Activated T-cell treated with anti-CD3 and anti-CD28 coated beads, Interleukin-2, amount 50 U/mL, for 72 hours (primary cell): ENCODE results near the gene EIF4B. TPM values are rescaled to one million over a fixed set of nuclear protein-coding genes. Genes with fewer than 3 reads are reported as not detected.

Source experiments
- ATAC-seq, 2 donors: fragments of 150-1000 bp; cut with Tn5 transposase; replicated peaks in 1 of 2; 2 replicates each; pipeline ENCODE4 v1.10.0; 2021; ENCODE audit warnings: moderate library complexity in 2 of 2, mild to moderate bottlenecking in 1 of 2
- DNase-seq, 2 donors: peaks; one replicate each; pipeline ENCODE4 v3.0.0; 2021 to 2022; ENCODE audit warnings: mixed read lengths in 1 of 2
- H3K27ac Mint-ChIP-seq: one replicate; pipeline ENCODE4 v1.8.0; 2022; ENCODE audit warnings: mild to moderate bottlenecking, moderate library complexity, mixed read lengths
- H3K27me3 Mint-ChIP-seq: one replicate; pipeline ENCODE4 v1.8.0; 2022; ENCODE audit warnings: low read depth, mixed read lengths
- H3K36me3 Mint-ChIP-seq, 2 donors: one replicate each; pipeline ENCODE4 v1.8.0; 2022; ENCODE audit warnings: mixed read lengths in 2 of 2, mild to moderate bottlenecking in 1 of 2; ENCODE audit not compliant: insufficient read depth in 2 of 2
- H3K4me1 Mint-ChIP-seq: one replicate; pipeline ENCODE4 v1.8.0; 2022; ENCODE audit warnings: low read depth, mixed read lengths
- H3K4me3 Mint-ChIP-seq, 2 donors: one replicate each; pipeline ENCODE4 v1.8.0; 2022; ENCODE audit warnings: mild to moderate bottlenecking in 2 of 2, mixed read lengths in 2 of 2, moderate library complexity in 2 of 2
- H3K9me3 Mint-ChIP-seq, 2 donors: one replicate each; pipeline ENCODE4 v1.8.0; 2022; ENCODE audit warnings: mixed read lengths in 2 of 2
- total RNA-seq, 2 donors: library from RNA; stranded (reverse); gene quantifications; one replicate each; pipeline ENCODE4 v1.2.3, GENCODE V29; 2022

EIF4B gene, protein sequence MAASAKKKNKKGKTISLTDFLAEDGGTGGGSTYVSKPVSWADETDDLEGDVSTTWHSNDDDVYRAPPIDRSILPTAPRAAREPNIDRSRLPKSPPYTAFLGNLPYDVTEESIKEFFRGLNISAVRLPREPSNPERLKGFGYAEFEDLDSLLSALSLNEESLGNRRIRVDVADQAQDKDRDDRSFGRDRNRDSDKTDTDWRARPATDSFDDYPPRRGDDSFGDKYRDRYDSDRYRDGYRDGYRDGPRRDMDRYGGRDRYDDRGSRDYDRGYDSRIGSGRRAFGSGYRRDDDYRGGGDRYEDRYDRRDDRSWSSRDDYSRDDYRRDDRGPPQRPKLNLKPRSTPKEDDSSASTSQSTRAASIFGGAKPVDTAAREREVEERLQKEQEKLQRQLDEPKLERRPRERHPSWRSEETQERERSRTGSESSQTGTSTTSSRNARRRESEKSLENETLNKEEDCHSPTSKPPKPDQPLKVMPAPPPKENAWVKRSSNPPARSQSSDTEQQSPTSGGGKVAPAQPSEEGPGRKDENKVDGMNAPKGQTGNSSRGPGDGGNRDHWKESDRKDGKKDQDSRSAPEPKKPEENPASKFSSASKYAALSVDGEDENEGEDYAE
- 100 to 1,000 TPM; 622 to 633 TPM for total RNA-seq

DNA sequence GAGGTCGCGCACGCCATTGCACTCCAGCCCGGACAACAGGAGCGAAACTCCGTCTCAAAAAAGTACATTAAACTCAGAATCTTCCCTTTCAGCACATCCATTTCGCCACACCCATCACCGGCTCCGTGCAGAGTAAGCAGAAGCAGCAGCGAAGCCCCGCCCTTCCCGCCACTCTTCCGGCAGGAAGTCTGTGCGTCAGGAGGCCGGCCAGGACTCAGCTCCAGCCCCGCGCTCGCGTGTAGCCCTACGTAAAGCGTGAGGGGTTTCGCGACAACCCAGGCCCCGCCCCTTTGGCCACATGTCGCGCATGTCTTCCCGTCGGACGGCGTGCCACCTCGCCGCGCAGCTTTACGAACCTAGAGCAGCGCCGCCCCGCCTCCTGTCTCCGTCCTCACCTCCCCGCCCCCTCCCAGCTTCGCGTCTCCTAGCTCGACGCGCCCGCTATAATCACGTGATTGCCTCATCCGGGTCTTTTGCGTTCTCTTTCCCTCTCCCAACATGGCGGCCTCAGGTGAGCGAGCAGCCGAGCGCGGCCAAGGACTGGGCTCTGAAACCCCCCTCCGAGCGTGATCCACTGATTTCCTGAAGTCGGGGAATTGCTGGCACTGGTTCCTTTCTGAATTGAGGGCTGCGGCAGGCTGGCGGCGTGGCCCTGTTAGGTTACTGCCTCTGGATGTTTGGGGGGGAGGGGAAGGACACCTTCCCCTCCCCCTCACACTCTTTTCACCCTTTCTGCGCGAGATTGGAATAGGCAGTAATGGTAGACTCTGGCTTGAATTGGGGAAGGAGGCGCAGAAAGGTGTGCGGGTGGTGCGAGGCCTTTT lies at the start of gene EIF4B:
Gene EIF4B, plus strand, starts transcription at position 471 of the 824 bp plus-strand sequence. Its CDS starts 28 bp downstream, at position 499.
- Mint-ChIP-seq H3K4me3 (peak within 1 kb of the TSS; percentile 92 to 97), H3K4me1 (peaks cover 55% of the 10 kb centered on the region), H3K36me3 (peaks cover 5 to 24% of the 10 kb centered on the region in 2 donors), H3K9me3 (no peaks in the 10 kb centered on the region), H3K27me3 (no peaks in the 10 kb centered on the region), H3K27ac (peak within 1 kb of the TSS; percentile 92)
- peak; percentile 94 to 95 for ATAC-seq
- peak; percentile 99 to 100 for DNase-seq

DNA sequence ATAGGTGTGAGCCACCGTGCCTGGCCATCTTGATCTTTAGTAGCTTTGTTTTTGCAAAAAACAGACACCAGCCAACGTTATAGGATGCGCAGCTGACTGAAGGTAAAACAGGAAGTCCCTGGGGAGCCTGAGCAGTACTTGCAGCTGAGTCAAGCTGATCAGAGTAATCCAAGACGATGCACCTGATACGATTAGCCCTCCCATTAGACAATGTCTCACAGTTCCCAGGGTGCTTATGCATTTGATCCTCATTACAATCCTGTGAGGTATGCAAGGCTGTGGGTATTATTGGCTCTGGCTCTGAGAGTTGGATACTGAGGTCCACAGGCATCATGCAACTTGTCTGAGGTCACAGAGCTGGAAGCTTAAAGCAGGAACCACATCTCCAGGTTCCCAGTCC lies 49.3 kb upstream of the EIF4B start:
- ATAC-seq (no peak), DNase-seq (no peak)
- no peak overlapping the region for H3K27ac Mint-ChIP-seq
- no peaks in the 10 kb centered on the region for H3K36me3 Mint-ChIP-seq
- no peaks in the 10 kb centered on the region for H3K27me3 Mint-ChIP-seq
- H3K4me3 Mint-ChIP-seq: no peak overlapping the region
- H3K4me1 Mint-ChIP-seq: no peaks in the 10 kb centered on the region
- no peaks in the 10 kb centered on the region for H3K9me3 Mint-ChIP-seq

DNA sequence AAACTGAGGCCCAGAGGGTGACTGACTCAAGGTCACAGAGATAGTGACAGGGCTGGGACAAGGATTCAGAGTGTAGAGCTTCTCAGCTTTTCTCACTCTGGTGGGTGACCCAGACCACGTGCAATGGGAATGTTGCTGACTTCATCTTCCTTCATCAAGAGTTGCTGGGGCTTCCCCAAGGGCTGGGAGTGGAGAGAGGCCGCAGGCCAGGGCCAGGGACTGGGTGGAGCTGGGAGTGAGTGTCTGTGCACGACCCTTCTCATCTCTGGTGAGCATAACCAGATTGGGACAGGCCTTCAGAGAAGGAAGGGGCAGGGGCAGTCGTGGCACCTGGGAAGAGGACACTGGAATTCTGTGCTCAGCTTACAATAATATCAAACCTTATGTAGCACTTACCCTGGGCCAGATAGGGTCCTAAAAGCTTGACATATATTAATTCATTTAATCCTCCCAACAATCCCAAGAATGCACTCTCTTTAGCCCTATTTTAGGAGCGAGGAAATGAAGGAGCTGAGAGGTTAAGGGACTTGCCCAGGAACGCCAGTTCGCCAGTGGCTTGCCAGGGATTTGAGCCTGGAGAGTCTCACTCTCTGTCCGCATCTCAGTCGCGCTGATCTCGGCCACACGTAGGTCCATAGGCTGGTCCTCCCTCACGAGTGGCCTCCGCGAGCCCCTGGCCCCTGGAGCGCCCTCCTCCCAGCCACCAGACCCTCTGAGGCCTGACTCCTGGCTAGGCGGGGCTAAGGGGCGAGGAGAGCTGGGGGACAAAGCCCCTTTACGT lies 41.5 kb upstream of the EIF4B start:
- no peak overlapping the region for H3K4me3 Mint-ChIP-seq
- H3K4me1 Mint-ChIP-seq: no peaks in the 10 kb centered on the region
- no peak overlapping the region for H3K27ac Mint-ChIP-seq
- no peak for DNase-seq
- H3K9me3 Mint-ChIP-seq: no peaks in the 10 kb centered on the region
- ATAC-seq: no peak
- peaks cover 11% of the 10 kb centered on the region for H3K27me3 Mint-ChIP-seq
- no peaks in the 10 kb centered on the region for H3K36me3 Mint-ChIP-seq

DNA sequence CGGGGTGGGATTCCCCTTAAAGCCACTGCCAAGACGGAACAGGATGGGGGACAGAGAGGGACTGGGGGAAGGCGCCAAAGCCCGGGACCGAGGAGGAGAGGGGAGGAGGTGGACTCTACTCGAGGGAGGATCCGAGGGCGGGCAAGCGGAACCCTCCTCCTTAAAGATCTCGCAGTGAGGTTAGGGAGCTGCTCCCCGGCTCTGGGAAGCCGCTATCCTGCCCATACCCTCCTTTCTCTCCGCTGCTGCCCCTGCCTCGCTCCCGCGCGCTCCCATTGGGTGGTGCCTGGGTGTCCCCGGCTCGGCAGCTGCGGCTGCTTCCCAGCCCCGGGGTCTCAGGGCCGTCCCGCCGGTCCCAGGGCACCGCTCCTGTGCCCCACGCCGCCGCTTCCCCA lies 40.9 kb upstream of the EIF4B start:
- peaks cover 11% of the 10 kb centered on the region for H3K27me3 Mint-ChIP-seq
- H3K27ac Mint-ChIP-seq: no peak overlapping the region
- H3K4me1 Mint-ChIP-seq: no peaks in the 10 kb centered on the region
- no peak for DNase-seq
- no peaks in the 10 kb centered on the region for H3K9me3 Mint-ChIP-seq
- no peaks in the 10 kb centered on the region for H3K36me3 Mint-ChIP-seq
- no peak overlapping the region for H3K4me3 Mint-ChIP-seq
- no peak for ATAC-seq

DNA sequence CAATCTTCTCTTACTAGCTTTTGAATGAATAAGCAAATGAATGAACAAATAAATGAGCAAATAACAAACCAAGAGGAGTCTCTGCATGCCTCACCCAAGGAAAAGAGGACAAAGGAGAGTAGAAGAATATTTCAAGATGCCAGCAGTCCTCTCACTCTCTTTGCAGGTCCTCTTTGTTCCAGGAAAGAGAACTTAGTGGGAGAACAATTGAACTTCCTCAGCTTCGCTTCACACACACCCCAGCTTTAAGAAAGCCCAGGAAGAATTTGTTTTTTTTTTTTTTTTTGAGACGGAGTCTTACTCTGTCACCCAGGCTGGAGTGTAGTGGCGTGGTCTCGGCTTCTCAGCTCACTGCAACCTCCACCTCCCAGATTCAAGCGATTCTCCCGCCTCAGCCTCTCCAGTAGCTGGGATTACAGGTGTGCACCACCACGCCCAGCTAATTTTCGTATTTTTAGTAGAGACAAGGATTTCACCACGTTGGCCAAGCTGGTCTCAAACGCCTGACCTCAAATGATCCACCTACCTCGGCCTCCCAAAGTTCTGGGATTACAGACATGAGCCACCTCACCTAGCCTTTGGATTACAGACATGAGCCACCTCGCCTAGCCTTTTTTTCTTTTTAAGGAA lies 37.0 kb upstream of the EIF4B start:
- Mint-ChIP-seq H3K9me3 (no peaks in the 10 kb centered on the region), H3K36me3 (no peaks in the 10 kb centered on the region), H3K4me3 (no peak overlapping the region), H3K27me3 (peaks cover 11% of the 10 kb centered on the region), H3K4me1 (peaks cover 8% of the 10 kb centered on the region), H3K27ac (no peak overlapping the region)
- DNase-seq (no peak), ATAC-seq (no peak)

DNA sequence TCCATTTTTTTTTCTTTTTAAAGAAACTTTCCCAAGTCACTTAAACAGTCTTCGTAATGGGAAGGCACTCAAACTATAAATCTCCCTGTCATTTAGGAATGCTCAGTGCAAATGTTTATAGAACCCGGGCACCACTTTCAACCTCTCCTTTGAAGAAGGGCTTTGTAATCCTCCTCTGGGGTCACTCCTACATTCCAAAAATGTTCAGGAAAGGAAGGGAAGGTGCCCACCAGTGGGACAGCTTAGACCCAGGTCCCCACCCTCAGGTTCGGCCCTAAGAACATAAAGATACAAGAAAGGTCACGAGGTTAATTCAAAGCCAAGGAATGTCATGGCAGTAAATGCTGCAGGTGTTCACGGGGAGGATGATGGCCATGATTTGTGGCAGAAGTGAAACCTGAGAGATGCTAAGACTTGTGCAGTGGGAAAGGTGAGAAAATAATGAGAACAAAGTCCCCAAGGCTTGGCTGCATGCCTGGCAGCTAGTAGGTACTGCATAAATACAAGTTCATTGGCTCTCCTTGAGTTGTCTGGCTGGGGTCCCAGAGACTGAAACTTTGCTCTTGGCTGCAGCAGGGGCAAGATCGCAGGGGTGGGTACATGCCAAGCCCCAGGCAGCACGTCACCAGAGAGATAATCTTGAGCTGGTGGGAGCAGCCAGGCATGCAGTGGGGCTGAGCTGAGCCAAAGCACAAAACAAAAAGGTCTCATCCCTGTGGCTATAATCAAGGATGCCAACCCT lies 36.3 kb upstream of the EIF4B start:
- H3K4me3 Mint-ChIP-seq: no peak overlapping the region
- H3K27me3 Mint-ChIP-seq: peaks cover 5% of the 10 kb centered on the region
- no peaks in the 10 kb centered on the region for H3K36me3 Mint-ChIP-seq
- DNase-seq (no peak), ATAC-seq (no peak)
- no peaks in the 10 kb centered on the region for H3K9me3 Mint-ChIP-seq
- peaks cover 8% of the 10 kb centered on the region for H3K4me1 Mint-ChIP-seq
- no peak overlapping the region for H3K27ac Mint-ChIP-seq

DNA sequence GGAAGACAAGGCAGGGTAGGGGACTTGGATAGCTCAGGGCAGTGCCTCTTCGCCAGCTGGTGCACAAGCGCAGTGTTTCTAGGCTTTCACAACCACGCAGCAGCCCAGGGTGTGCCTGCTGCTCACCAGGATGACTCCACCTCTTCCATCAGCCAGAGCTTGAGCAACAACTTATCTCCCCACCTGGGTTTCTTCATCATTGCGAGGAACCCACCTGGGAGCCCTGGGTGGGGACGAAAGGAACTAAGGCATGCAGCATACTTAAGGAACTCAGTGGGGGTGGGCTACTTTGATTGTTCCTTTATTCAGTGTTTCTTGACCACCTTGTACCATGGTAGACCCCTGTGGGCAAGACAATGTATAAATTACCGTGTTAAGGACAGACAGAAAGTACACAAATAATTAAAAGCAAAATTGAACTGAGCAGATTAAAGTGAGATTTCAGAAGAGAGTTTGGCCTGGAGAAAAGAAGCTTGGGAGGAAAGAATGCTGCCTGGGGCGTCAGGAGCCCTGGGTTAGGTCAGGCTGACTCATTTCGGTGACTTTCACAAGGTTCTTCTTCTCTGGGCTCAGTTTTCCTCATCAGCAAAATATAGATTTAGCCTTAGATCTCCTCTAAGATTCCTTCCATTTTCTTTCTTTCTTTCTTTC lies 34.5 kb upstream of the EIF4B start:
- Mint-ChIP-seq H3K27ac (no peak overlapping the region), H3K36me3 (no peaks in the 10 kb centered on the region), H3K4me1 (peaks cover 8% of the 10 kb centered on the region), H3K27me3 (peaks cover 16% of the 10 kb centered on the region), H3K4me3 (no peak overlapping the region), H3K9me3 (no peaks in the 10 kb centered on the region)
- DNase-seq (no peak), ATAC-seq (no peak)

DNA sequence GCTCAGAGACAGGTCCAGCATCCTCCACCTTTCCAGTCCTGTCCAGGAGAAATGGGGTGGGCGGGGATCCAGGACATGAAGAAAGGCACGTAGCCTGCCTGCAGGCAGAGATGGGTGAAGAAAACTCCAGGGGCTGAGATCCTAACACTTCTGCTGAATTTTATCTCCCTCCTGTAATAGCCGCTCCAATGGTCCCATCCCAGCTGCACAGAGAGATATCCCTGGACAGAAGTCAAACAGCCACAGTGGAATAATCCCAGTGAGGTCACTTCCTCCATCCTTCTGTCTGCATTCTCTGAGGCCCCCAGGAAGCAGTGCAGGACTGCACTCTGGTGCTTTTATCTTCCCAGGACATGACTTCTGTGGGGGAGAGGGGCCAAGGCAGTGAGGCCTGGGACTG lies 31.1 kb upstream of the EIF4B start:
- H3K27ac Mint-ChIP-seq: no peak overlapping the region
- H3K4me3 Mint-ChIP-seq: no peak overlapping the region
- ATAC-seq (no peak), DNase-seq (no peak)
- peaks cover 39% of the 10 kb centered on the region for H3K27me3 Mint-ChIP-seq
- peaks cover 8% of the 10 kb centered on the region for H3K4me1 Mint-ChIP-seq
- no peaks in the 10 kb centered on the region for H3K36me3 Mint-ChIP-seq
- no peaks in the 10 kb centered on the region for H3K9me3 Mint-ChIP-seq

DNA sequence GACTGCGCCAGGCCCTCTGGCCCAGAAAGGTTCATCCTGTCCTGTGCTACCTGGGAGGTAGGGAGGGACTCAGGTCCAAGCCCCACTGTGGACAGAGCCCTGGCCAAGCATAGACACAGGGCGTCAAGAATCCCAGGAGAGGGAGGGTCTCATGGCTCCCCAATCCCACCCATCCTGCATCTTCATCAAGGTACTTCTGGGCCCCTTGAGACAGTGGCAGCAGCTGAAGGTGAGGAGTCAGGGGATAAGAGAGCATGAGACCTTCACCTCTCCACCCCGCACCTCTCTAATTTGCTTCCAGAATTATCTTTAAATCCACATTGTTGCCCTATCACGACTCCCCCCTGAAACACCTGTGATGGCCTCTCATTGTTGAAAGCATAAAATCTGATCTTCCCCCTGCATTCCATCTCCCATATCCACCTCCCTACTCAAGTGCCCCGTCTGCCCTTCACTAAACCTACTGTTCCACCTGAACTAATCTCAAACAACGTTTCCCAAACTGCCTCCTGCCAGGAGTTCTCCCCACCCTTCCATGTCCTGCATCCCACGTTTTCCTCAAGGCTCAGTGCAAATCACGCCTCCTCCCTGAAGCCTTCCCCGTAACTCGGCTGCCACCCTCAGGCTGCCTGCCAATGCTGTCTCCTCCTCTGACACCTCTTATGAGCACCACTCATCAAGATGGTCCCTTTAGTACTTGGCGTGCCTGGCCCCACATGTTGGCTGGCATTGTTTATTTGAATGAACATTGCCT lies 30.3 kb upstream of the EIF4B start:
- Mint-ChIP-seq H3K4me1 (peaks cover 13% of the 10 kb centered on the region), H3K9me3 (no peaks in the 10 kb centered on the region), H3K27me3 (peaks cover 47% of the 10 kb centered on the region), H3K4me3 (no peak overlapping the region), H3K36me3 (no peaks in the 10 kb centered on the region), H3K27ac (no peak overlapping the region)
- ATAC-seq (no peak), DNase-seq (no peak)

DNA sequence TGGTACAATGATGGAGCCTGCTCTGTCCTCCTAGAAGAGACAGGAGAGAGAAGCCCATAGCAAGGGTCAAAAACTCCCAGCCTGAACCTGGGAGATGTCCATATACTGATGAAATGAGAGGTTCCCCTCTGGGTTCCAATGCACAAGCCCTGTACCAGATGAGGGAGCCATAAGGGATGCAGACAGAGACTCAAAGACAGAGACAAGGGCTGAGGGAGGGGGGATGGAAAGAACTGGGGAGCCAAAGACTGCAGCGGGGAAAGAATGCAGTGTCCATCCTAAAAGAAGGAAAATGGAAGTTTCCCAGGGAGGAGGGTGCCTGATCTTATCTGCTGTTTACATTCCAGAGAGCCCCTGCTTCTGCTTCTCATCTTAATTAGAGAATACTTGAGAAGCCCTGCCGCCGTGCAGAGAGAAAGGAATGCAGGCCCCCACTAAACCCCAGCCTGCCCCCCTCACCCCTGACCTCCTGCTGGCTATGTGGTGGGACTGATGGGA lies 29.6 kb upstream of the EIF4B start:
- Mint-ChIP-seq H3K36me3 (no peaks in the 10 kb centered on the region), H3K27me3 (peaks cover 47% of the 10 kb centered on the region), H3K9me3 (no peaks in the 10 kb centered on the region), H3K4me3 (no peak overlapping the region), H3K27ac (no peak overlapping the region), H3K4me1 (peaks cover 12% of the 10 kb centered on the region)
- no peak for DNase-seq
- ATAC-seq: no peak

DNA sequence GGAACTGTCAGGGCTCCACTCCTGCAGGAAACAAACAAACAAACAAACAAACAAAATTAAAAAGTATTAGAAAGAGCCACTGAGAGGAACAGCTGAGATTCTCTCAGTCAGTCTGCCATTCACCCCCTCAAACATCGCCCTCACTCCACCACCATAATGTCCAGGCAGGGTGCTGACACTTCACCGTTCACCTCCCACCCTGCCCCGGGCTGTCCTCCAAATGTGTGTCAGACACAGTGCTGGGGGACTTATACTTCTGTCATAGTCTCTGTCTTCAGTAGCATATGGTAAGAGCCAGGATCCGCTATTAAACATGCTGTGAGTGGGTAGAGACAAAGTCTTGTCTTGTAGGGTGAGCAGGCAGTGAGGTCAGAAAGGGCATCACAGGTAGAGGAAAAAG lies 29.1 kb upstream of the EIF4B start:
- no peak for ATAC-seq
- Mint-ChIP-seq H3K9me3 (no peaks in the 10 kb centered on the region), H3K27me3 (peaks cover 47% of the 10 kb centered on the region), H3K36me3 (no peaks in the 10 kb centered on the region), H3K27ac (no peak overlapping the region), H3K4me3 (no peak overlapping the region), H3K4me1 (peaks cover 8% of the 10 kb centered on the region)
- DNase-seq: no peak
